ENCODE data around the gene SCYGR5. TPM values are rescaled to one million over a fixed set of nuclear protein-coding genes. Genes with fewer than 3 reads are reported as not detected.
"Not testable (repeated sequence)": the region's sequence is repeated elsewhere in the genome, so short reads cannot be mapped to it uniquely, and the experiment has no call there.

SCYGR5 gene
- total RNA-seq, 2 donors from 2014 or later = not detected

- Histone ChIP-seq H3K27ac (no peak overlapping the region), H3K4me3 (no peak overlapping the region), H3K4me1 (no peaks in the 10 kb centered on the region), H3K36me3 (replicated peaks in 1 of 2; ENCODE audit: insufficient read depth in 1 of 2, low read depth in 2 of 2) (no peaks in the 10 kb centered on the region), H3K27me3 (no peaks in the 10 kb centered on the region), H3K9me3 (no peaks in the 10 kb centered on the region)
- WGBS, 2 donors = 52 to 57% methylated on average over 3 of the region's 3 CpGs
- DNase-seq (no peak), ATAC-seq (no peak)
- no peak for TF ChIP-seq CTCF (IDR thresholded peaks at IDR 0.05)
- TF ChIP-seq POLR2A (IDR thresholded peaks at IDR 0.05) = no peak
- intact Hi-C loops (cut with DNase I) = no loop called here
Observed at GRCh38 chr2:227671170-227671905, 4.7 kb downstream of the SCYGR5 start.

GRCh38 chr2:227673620-227674019, 7.0 kb downstream of the SCYGR5 start:
- ATAC-seq; H3K9me3 ChIP-seq; H3K27ac ChIP-seq; H3K36me3 ChIP-seq (replicated peaks in 1 of 2; ENCODE audit: insufficient read depth in 1 of 2, low read depth in 2 of 2); H3K4me3 ChIP-seq; intact Hi-C loops (cut with DNase I); H3K4me1 ChIP-seq; H3K27me3 ChIP-seq; DNase-seq: not testable (repeated sequence)
- 64 to 70% methylated on average over 5 of the region's 5 CpGs for WGBS, 2 donors

- 59 to 61% methylated on average over 5 of the region's 5 CpGs for WGBS, 2 donors
- H3K27ac ChIP-seq = no peak overlapping the region
- no peak for DNase-seq
- intact Hi-C loops (cut with DNase I) = no loop called here
- no peaks in the 10 kb centered on the region for H3K9me3 ChIP-seq
- TF ChIP-seq POLR2A (IDR thresholded peaks at IDR 0.05) (no peak), CTCF (IDR thresholded peaks at IDR 0.05) (no peak)
- ATAC-seq = no peak
- H3K36me3 ChIP-seq (replicated peaks in 1 of 2; ENCODE audit: insufficient read depth in 1 of 2, low read depth in 2 of 2) = no peaks in the 10 kb centered on the region
- H3K4me3 ChIP-seq = no peak overlapping the region
- no peaks in the 10 kb centered on the region for H3K4me1 ChIP-seq
- H3K27me3 ChIP-seq = no peaks in the 10 kb centered on the region
Observed at GRCh38 chr2:227674485-227674884, 7.9 kb downstream of the SCYGR5 start.

GRCh38 chr2:227677928-227678327, 11.3 kb downstream of the SCYGR5 start:
- TF ChIP-seq POLR2A (IDR thresholded peaks at IDR 0.05) (no peak), CTCF (IDR thresholded peaks at IDR 0.05) (no peak)
- Histone ChIP-seq H3K9me3 (no peaks in the 10 kb centered on the region), H3K4me3 (no peak overlapping the region), H3K4me1 (no peaks in the 10 kb centered on the region), H3K36me3 (replicated peaks in 1 of 2; ENCODE audit: insufficient read depth in 1 of 2, low read depth in 2 of 2) (no peaks in the 10 kb centered on the region), H3K27me3 (no peaks in the 10 kb centered on the region), H3K27ac (no peak overlapping the region)
- DNase-seq (no peak), ATAC-seq (no peak)
- intact Hi-C loops (cut with DNase I) = no loop called here
- 60 to 68% methylated on average over 3 of the region's 3 CpGs for WGBS, 2 donors

GRCh38 chr2:227684258-227684657, 17.7 kb downstream of the SCYGR5 start:
- Histone ChIP-seq H3K36me3 (replicated peaks in 1 of 2; ENCODE audit: insufficient read depth in 1 of 2, low read depth in 2 of 2) (no peaks in the 10 kb centered on the region), H3K27ac (no peak overlapping the region), H3K27me3 (no peaks in the 10 kb centered on the region), H3K4me1 (no peaks in the 10 kb centered on the region), H3K4me3 (no peak overlapping the region), H3K9me3 (no peaks in the 10 kb centered on the region)
- intact Hi-C loops (cut with DNase I) = no loop called here
- ATAC-seq = no peak
- 65 to 77% methylated on average over 5 of the region's 5 CpGs for WGBS, 2 donors
- no peak for DNase-seq
- TF ChIP-seq CTCF (IDR thresholded peaks at IDR 0.05) (no peak), POLR2A (IDR thresholded peaks at IDR 0.05) (no peak)

Data from body of pancreas (tissue), 4 donors.